K562 (cell line): Measurements from ENCODE around the gene ACSF2. TPM values are rescaled to one million over a fixed set of nuclear protein-coding genes. Genes with fewer than 3 reads are reported as not detected.

ENCODE experiments used
- AFF4 ChIP-seq: sonication (generic); formaldehyde crosslinking; IDR thresholded peaks from 2 replicates; pipeline ENCODE4 v1.8.0; 2023; ENCODE audit warnings: mild to moderate bottlenecking, missing genetic modification reagents
- CHAMP1 ChIP-seq: fragments of 450-650 bp; IDR thresholded peaks from 2 replicates; pipeline ENCODE4 v1.6.1; 2016; ENCODE audit warnings: mild to moderate bottlenecking
- DDX20 ChIP-seq: fragments of 450-650 bp; IDR thresholded peaks from 2 replicates; pipeline ENCODE4 v1.6.1; 2016; ENCODE audit warnings: missing genetic modification characterization, low read depth, mild to moderate bottlenecking, missing compliant biosample characterization, moderate library complexity
- ERF ChIP-seq: fragments of 450-650 bp; formaldehyde crosslinking; IDR thresholded peaks from 2 replicates; pipeline ENCODE4 v1.4.0; 2020; ENCODE audit warnings: mild to moderate bottlenecking, mixed read lengths
- FOXJ3 ChIP-seq: sonication (generic); formaldehyde crosslinking; IDR thresholded peaks from 2 replicates; pipeline ENCODE4 v1.4.0; 2020; ENCODE audit warnings: mild to moderate bottlenecking, missing genetic modification reagents
- LARP7 ChIP-seq: fragments of 450-650 bp; IDR thresholded peaks from 2 replicates; pipeline ENCODE4 v1.6.1; 2016
- MAX ChIP-seq: sonication (generic); formaldehyde crosslinking; IDR thresholded peaks from 2 replicates; pipeline ENCODE4 v1.9.0; 2022; ENCODE audit warnings: mild to moderate bottlenecking, missing genetic modification reagents
- MBD2 ChIP-seq: sonication (generic); IDR thresholded peaks from 2 replicates; pipeline ENCODE4 v1.6.1; 2016; ENCODE audit warnings: low read depth, borderline replicate concordance
- NFE2 ChIP-seq: IDR thresholded peaks from 2 replicates; pipeline ENCODE4 v1.6.1; 2014; ENCODE audit warnings: antibody characterized with exemption, low read depth
- RBBP5 ChIP-seq: fragments of 200-600 bp; sonication (generic); IDR thresholded peaks from 2 replicates; pipeline ENCODE4 v1.6.1; 2012; ENCODE audit warnings: borderline replicate concordance, mild to moderate bottlenecking, low read length, control low read depth, inconsistent platforms; ENCODE audit not compliant: insufficient read depth, poor library complexity, severe bottlenecking
- RCOR1 ChIP-seq, 2 experiments: IDR thresholded peaks; 2 replicates each; pipeline ENCODE4 v1.6.1; 2012; ENCODE audit warnings: low read depth in 2 of 2, low read length in 2 of 2, borderline replicate concordance in 1 of 2, improper control_type of control experiment in 1 of 2
- SREBF2 ChIP-seq: sonication (generic); formaldehyde crosslinking; IDR thresholded peaks from 2 replicates; pipeline ENCODE4 v1.4.0; 2020; ENCODE audit warnings: mild to moderate bottlenecking, missing genetic modification reagents
- SRF ChIP-seq, 2 experiments: fragments of 250-450, 450-650 bp in 1 of 2; sonication (Bioruptor Pico) in 1 of 2; sonication (generic) in 1 of 2; formaldehyde crosslinking; IDR thresholded peaks; 2 replicates each; pipeline versions ENCODE4 v1.5.0 to v1.5.1; 2020 to 2022; ENCODE audit warnings: mild to moderate bottlenecking in 1 of 2, missing genetic modification reagents in 1 of 2
- TAL1 ChIP-seq: fragments of 450-650 bp; IDR thresholded peaks from 2 replicates; pipeline ENCODE4 v1.6.1; 2016; ENCODE audit warnings: mild to moderate bottlenecking
- TEAD2 ChIP-seq: fragments of 450-650 bp; IDR thresholded peaks from 2 replicates; pipeline ENCODE4 v1.6.1; 2016; ENCODE audit warnings: missing genetic modification characterization, control low read depth, missing compliant biosample characterization
- THRB ChIP-seq: fragments of 450-650 bp; formaldehyde crosslinking; conservative IDR thresholded peaks from 2 replicates; pipeline ENCODE4 v1.4.0; 2022; ENCODE audit warnings: mild to moderate bottlenecking, missing genetic modification characterization
- TSC22D4 ChIP-seq: fragments of 450-650 bp; IDR thresholded peaks from 2 replicates; pipeline ENCODE4 v1.6.1; 2016; ENCODE audit warnings: missing genetic modification characterization, missing biosample characterization, control low read depth
- ZFP36 ChIP-seq: fragments of 150-350 bp; IDR thresholded peaks from 2 replicates; pipeline ENCODE4 v1.6.1; 2018; ENCODE audit warnings: low read length, low read depth; ENCODE audit not compliant: partially characterized antibody
- ZNF551 ChIP-seq: fragments of 250-450 bp; sonication (Bioruptor Pico); IDR thresholded peaks from 2 replicates; pipeline ENCODE4 v1.5.0; 2021; ENCODE audit warnings: mild to moderate bottlenecking, moderate library complexity
- ZNF830 ChIP-seq: fragments of 250-450 bp; sonication (Bioruptor Pico); IDR thresholded peaks from 2 replicates; pipeline ENCODE4 v1.5.0; 2021; ENCODE audit warnings: mild to moderate bottlenecking
- polyA plus RNA-seq, 8 experiments: library from polyadenylated mRNA; depleted of rRNA in 4 of 8; stranded (reverse) in 5 of 8; unstranded in 3 of 8; fragments of >200 nt; fragmentation: Nextera tagmentation in 2 of 8; fragmentation: Illumina TruSeq in 1 of 8; extraction: Ambion mirVana in 2 of 8; extraction: Trizol in 1 of 8; gene quantifications; 2 replicates each; pipeline versions ENCODE4 v1.2.1 to v1.2.3, GENCODE V29; 2011 to 2014; ENCODE audit warnings: inconsistent platforms in 1 of 8, missing spikeins in 1 of 8
- total RNA-seq, 7 experiments: library from RNA; depleted of rRNA in 6 of 7; stranded (reverse); fragments of >200 nt in 6 of 7; fragmentation: Illumina TruSeq in 2 of 7; extraction: Trizol in 2 of 7; gene quantifications; 2 replicates each; pipeline versions ENCODE4 v1.2.1 to v1.2.3, GENCODE V29; 2011 to 2021; ENCODE audit warnings: low replicate concordance in 1 of 7

ACSF2 gene
- total and polyA plus RNA-seq, 9 of the 15 experiments (the other 6 are each of a cell fraction or from before 2014, with no cell fraction given): 0.89 to 6.1 (median 3.5) TPM

GRCh38 chr17:50478391-50479381 is 52.7 kb downstream of the ACSF2 start, which contains the start of gene RSAD1 (continued):
- no peak for TF ChIP-seq THRB (CRISPR knock-in tag)
- no peak for TF ChIP-seq ZNF830 (CRISPR knock-in tag)
- no peak for TF ChIP-seq ERF (CRISPR knock-in tag)
- no peak for TF ChIP-seq CHAMP1
- no peak for TF ChIP-seq ZNF551 (CRISPR knock-in tag)
- TF ChIP-seq RBBP5: no peak
- TF ChIP-seq ZFP36: no peak
- TF ChIP-seq NFE2: peak; percentile 18; the same call in 1 of the 2 replicates
- no peak for TF ChIP-seq LARP7
- peak; percentile 62; the same call in 1 of the 2 replicates for TF ChIP-seq MBD2
- TF ChIP-seq FOXJ3 (CRISPR knock-in tag): no peak
- TF ChIP-seq AFF4 (CRISPR knock-in tag): peak; percentile 69; the same call in 1 of the 2 replicates
- no peak for TF ChIP-seq TEAD2
- peak in 1 of 2 experiments; percentile 48; a peak in 1 of 4 replicates for TF ChIP-seq SRF (CRISPR knock-in tag; IDR thresholded peaks at IDR 0.05)
- TF ChIP-seq TAL1: no peak
- TF ChIP-seq MAX (CRISPR knock-in tag): peak; percentile 94
- no peak for TF ChIP-seq TSC22D4 (tag)
- TF ChIP-seq SREBF2 (CRISPR knock-in tag): no peak
- TF ChIP-seq DDX20: no peak
- peak in 1 of 2 experiments; percentile 65; a peak in 2 of 4 replicates for TF ChIP-seq RCOR1 (IDR thresholded peaks at IDR 0.05; ENCODE audit: borderline replicate concordance in 1 of 2, low read depth in 2 of 2, low read length in 2 of 2)
